GM23338 (cell line): ENCODE measurements around the gene VPREB3. TPM values are rescaled to one million over a fixed set of nuclear protein-coding genes. Genes with fewer than 3 reads are reported as not detected.

Experiments used
- ATAC-seq: fragments of 200-7000 bp; cut with Tn5 transposase; 3 replicates; pipeline ENCODE4 v1.9.1; 2020
- DNase-seq: peaks from one replicate; pipeline ENCODE4 v3.0.0-alpha.2; 2015; ENCODE audit warnings: low spot score
- H2AFZ ChIP-seq: fragments of 200-600 bp; sonication (generic); 2 replicates; pipeline ENCODE4 v1.8.0; 2016; ENCODE audit warnings: antibody characterized with exemption, mild to moderate bottlenecking, moderate library complexity
- H3F3A ChIP-seq: fragments of 200-600 bp; sonication (generic); replicated peaks from 2 replicates; pipeline ENCODE4 v1.8.0; 2017; ENCODE audit warnings: antibody characterized with exemption, mixed run types, low read depth
- H3K27ac ChIP-seq: fragments of 200-600 bp; sonication (generic); 2 replicates; pipeline ENCODE4 v1.6.1; 2016; ENCODE audit warnings: low read depth
- H3K27me3 ChIP-seq: fragments of 200-600 bp; sonication (generic); 2 replicates; pipeline ENCODE4 v1.8.0; 2016; ENCODE audit warnings: mild to moderate bottlenecking, mixed run types, moderate library complexity; ENCODE audit not compliant: insufficient read depth
- H3K36me3 ChIP-seq: fragments of 200-600 bp; sonication (generic); 2 replicates; pipeline ENCODE4 v1.8.0; 2016; ENCODE audit warnings: mild to moderate bottlenecking; ENCODE audit not compliant: insufficient read depth
- H3K4me1 ChIP-seq: fragments of 200-600 bp; sonication (generic); 2 replicates; pipeline ENCODE4 v1.8.0; 2016; ENCODE audit warnings: mild to moderate bottlenecking, moderate library complexity; ENCODE audit not compliant: insufficient read depth
- H3K4me2 ChIP-seq: fragments of 200-600 bp; sonication (generic); 2 replicates; pipeline ENCODE4 v1.7.1; 2017; ENCODE audit warnings: mixed run types
- H3K4me3 ChIP-seq: fragments of 200-600 bp; sonication (generic); 2 replicates; pipeline ENCODE4 v1.6.1; 2016; ENCODE audit warnings: mixed run types
- H3K79me2 ChIP-seq: fragments of 200-600 bp; sonication (generic); replicated peaks from 2 replicates; pipeline ENCODE4 v1.8.0; 2017; ENCODE audit warnings: mild to moderate bottlenecking; ENCODE audit not compliant: insufficient read depth
- H3K9me2 ChIP-seq: fragments of 200-600 bp; sonication (generic); 2 replicates; pipeline ENCODE4 v1.8.0; 2017; ENCODE audit not compliant: insufficient read depth
- H4K20me1 ChIP-seq: fragments of 200-600 bp; sonication (generic); replicated peaks from 2 replicates; pipeline ENCODE4 v1.8.0; 2017; ENCODE audit warnings: mild to moderate bottlenecking; ENCODE audit not compliant: insufficient read depth
- H3K27ac Mint-ChIP-seq: 2 replicates; pipeline ENCODE4 v1.8.0; 2020; ENCODE audit warnings: inconsistent platforms, mild to moderate bottlenecking, moderate library complexity, mixed read lengths
- H3K27me3 Mint-ChIP-seq: 3 replicates; pipeline ENCODE4 v1.8.0; 2022; ENCODE audit warnings: low read depth, mild to moderate bottlenecking, moderate library complexity, mixed read lengths, inconsistent platforms; ENCODE audit not compliant: insufficient read depth, poor library complexity
- H3K36me3 Mint-ChIP-seq: 3 replicates; pipeline ENCODE4 v1.8.0; 2021; ENCODE audit warnings: low read depth, mild to moderate bottlenecking, inconsistent platforms, moderate library complexity, mixed read lengths
- H3K4me1 Mint-ChIP-seq: 3 replicates; pipeline ENCODE4 v1.8.0; 2020; ENCODE audit warnings: mild to moderate bottlenecking, inconsistent platforms, mixed read lengths
- H3K4me3 Mint-ChIP-seq: 3 replicates; pipeline ENCODE4 v1.8.0; 2021; ENCODE audit warnings: moderate library complexity, mild to moderate bottlenecking, inconsistent platforms, mixed read lengths
- H3K9me3 Mint-ChIP-seq: 3 replicates; pipeline ENCODE4 v1.8.0; 2020; ENCODE audit warnings: moderate library complexity, mild to moderate bottlenecking, inconsistent platforms, mixed read lengths
- CREB1 ChIP-seq: fragments of 250-450 bp; sonication (Bioruptor Pico); IDR thresholded peaks from 2 replicates; pipeline ENCODE4 v1.5.0; 2020; ENCODE audit warnings: low read depth, mild to moderate bottlenecking, moderate library complexity
- EZH2 ChIP-seq: fragments of 200-600 bp; sonication (generic); IDR thresholded peaks from one replicate; pipeline ENCODE4 v1.8.0; 2017; ENCODE audit warnings: antibody characterized with exemption, mild to moderate bottlenecking, low read depth; ENCODE audit not compliant: unreplicated experiment
- EZH2phosphoT487 ChIP-seq: fragments of 200-600 bp; sonication (generic); IDR thresholded peaks from one replicate; pipeline ENCODE4 v1.8.1; 2018; ENCODE audit warnings: antibody characterized with exemption; ENCODE audit not compliant: unreplicated experiment
- JUNB ChIP-seq: IDR thresholded peaks from one replicate; pipeline ENCODE4 v1.6.1; 2016; ENCODE audit warnings: antibody characterized with exemption; ENCODE audit not compliant: unreplicated experiment
- NANOG ChIP-seq: IDR thresholded peaks from 2 replicates; pipeline ENCODE4 v1.6.1; 2016; ENCODE audit warnings: antibody characterized with exemption, borderline replicate concordance
- STAT1 ChIP-seq: IDR thresholded peaks from one replicate; pipeline ENCODE4 v1.6.1; 2016; ENCODE audit warnings: antibody characterized with exemption; ENCODE audit not compliant: unreplicated experiment
- ZNF114 ChIP-seq: fragments of 250-450 bp; sonication (Bioruptor Pico); IDR thresholded peaks from 2 replicates; pipeline ENCODE4 v1.5.0; 2020; ENCODE audit warnings: mild to moderate bottlenecking, moderate library complexity
- ZNF331 ChIP-seq: fragments of 250-450 bp; sonication (Bioruptor Pico); IDR thresholded peaks from 2 replicates; pipeline ENCODE4 v1.5.0; 2020; ENCODE audit warnings: low read depth, mild to moderate bottlenecking, moderate library complexity
- polyA plus RNA-seq: library from polyadenylated mRNA; unstranded; fragments of >200 nt; fragmentation: Nextera tagmentation; extraction: Ambion mirVana; gene quantifications from 2 replicates; pipeline ENCODE4 v1.2.1, GENCODE V29; 2016
- total RNA-seq: library from RNA; depleted of rRNA; stranded (reverse); fragments of >200 nt; shearing (Covaris generic); gene quantifications from 2 replicates; pipeline ENCODE4 v1.2.3, GENCODE V29; 2014
- TF ChIP-seq, protein P1 (sequence below), 2 experiments: fragments of 200-600 bp in 1 of 2; sonication (generic) in 1 of 2; conservative IDR thresholded peaks; 2 replicates each; pipeline versions ENCODE4 v1.5.1 to v1.6.1; 2016 to 2017; ENCODE audit warnings: antibody characterized with exemption in 2 of 2, low read depth in 2 of 2, mild to moderate bottlenecking in 2 of 2, moderate library complexity in 1 of 2
- TF ChIP-seq, protein P2 (sequence below): IDR thresholded peaks from one replicate; pipeline ENCODE4 v1.6.1; 2018; ENCODE audit warnings: antibody characterized with exemption; ENCODE audit not compliant: unreplicated experiment

The VPREB3 gene
- total and polyA plus RNA-seq, 2 experiments from 2014 or later, result 1.1 TPM; not detected in 1

DNA sequence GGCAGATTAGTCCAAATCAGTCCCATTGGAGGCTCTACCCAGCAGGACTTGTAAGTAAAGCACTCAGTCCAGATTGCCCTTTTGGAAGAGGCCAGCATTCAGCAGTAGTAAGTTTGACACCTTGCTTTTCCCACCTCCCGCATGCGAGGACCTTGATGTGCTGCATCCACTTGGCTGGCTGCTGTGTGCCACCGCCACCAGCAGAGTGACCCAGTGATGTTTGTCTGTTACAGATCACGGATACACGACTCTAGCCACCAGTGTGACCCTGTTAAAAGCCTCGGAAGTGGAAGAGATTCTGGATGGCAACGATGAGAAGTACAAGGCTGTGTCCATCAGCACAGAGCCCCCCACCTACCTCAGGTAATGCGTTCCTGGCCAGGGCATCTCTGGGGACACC is 39.1 kb upstream of the VPREB3 start (continued):
- TF ChIP-seq, protein P1, sequence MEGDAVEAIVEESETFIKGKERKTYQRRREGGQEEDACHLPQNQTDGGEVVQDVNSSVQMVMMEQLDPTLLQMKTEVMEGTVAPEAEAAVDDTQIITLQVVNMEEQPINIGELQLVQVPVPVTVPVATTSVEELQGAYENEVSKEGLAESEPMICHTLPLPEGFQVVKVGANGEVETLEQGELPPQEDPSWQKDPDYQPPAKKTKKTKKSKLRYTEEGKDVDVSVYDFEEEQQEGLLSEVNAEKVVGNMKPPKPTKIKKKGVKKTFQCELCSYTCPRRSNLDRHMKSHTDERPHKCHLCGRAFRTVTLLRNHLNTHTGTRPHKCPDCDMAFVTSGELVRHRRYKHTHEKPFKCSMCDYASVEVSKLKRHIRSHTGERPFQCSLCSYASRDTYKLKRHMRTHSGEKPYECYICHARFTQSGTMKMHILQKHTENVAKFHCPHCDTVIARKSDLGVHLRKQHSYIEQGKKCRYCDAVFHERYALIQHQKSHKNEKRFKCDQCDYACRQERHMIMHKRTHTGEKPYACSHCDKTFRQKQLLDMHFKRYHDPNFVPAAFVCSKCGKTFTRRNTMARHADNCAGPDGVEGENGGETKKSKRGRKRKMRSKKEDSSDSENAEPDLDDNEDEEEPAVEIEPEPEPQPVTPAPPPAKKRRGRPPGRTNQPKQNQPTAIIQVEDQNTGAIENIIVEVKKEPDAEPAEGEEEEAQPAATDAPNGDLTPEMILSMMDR (conservative IDR thresholded peaks at IDR 0.05; ENCODE audit: low read depth in 2 of 2), result no peak
- no peak for TF ChIP-seq ZNF114 (CRISPR knock-in tag)
- TF ChIP-seq CREB1 (CRISPR knock-in tag), result no peak
- TF ChIP-seq JUNB, result no peak
- TF ChIP-seq ZNF331 (CRISPR knock-in tag), result no peak

DNA sequence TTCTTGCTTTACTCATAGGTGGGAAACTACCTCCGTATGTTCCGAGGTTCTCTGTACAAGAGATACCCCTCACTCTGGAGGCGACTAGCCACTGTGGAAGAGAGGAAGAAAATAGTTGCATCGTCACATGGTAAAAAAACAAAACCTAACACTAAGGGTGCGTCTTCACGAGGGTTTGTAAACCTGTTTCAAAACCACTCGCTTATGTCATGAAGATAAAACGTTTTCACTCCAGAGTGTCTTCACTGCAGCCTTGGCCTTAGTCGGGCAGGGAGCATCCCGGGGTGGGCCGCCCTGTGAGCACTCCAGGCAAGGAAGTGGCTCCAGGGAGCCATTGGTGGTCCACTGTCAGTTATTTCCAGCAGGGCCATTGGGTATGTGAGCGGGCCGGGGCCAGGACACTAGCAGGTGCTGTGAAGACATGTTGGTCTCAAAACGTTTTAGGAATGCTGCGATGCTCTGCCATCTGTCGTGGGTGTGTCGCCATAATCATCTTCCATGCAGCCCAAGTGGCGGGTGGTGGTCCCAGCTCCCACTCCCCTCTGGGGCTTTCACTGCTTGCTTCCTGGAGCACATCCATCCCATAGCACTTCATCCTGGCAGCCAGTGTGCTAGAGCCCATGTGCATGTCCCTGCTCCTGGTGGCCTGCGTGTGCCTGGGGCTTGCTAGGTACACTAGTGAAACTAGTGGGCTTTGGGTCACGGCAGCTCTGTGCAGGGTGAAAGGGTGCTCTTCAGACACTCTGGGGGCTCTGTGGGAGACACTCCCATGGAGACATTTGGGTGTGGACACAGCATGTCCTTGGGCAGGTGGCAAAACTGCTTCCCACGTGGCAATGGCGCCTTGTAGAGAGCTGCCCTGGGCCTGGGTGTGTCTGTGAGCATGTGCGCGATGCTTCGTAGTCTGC is 37.8 kb upstream of the VPREB3 start:
- no peak for ATAC-seq
- peaks cover 6% of the 10 kb centered on the region for H3K27me3 Mint-ChIP-seq
- peaks cover 26% of the 10 kb centered on the region for H3K36me3 ChIP-seq
- TF ChIP-seq STAT1, result no peak
- TF ChIP-seq, protein P1 (conservative IDR thresholded peaks at IDR 0.05; ENCODE audit: low read depth in 2 of 2), result no peak
- TF ChIP-seq, protein P2, sequence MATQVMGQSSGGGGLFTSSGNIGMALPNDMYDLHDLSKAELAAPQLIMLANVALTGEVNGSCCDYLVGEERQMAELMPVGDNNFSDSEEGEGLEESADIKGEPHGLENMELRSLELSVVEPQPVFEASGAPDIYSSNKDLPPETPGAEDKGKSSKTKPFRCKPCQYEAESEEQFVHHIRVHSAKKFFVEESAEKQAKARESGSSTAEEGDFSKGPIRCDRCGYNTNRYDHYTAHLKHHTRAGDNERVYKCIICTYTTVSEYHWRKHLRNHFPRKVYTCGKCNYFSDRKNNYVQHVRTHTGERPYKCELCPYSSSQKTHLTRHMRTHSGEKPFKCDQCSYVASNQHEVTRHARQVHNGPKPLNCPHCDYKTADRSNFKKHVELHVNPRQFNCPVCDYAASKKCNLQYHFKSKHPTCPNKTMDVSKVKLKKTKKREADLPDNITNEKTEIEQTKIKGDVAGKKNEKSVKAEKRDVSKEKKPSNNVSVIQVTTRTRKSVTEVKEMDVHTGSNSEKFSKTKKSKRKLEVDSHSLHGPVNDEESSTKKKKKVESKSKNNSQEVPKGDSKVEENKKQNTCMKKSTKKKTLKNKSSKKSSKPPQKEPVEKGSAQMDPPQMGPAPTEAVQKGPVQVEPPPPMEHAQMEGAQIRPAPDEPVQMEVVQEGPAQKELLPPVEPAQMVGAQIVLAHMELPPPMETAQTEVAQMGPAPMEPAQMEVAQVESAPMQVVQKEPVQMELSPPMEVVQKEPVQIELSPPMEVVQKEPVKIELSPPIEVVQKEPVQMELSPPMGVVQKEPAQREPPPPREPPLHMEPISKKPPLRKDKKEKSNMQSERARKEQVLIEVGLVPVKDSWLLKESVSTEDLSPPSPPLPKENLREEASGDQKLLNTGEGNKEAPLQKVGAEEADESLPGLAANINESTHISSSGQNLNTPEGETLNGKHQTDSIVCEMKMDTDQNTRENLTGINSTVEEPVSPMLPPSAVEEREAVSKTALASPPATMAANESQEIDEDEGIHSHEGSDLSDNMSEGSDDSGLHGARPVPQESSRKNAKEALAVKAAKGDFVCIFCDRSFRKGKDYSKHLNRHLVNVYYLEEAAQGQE, result no peak
- no peak for TF ChIP-seq EZH2
- no peak for TF ChIP-seq NANOG
- TF ChIP-seq EZH2phosphoT487, result no peak

More for the DNA sequence above, 37.8 kb upstream of the VPREB3 start:
- Histone ChIP-seq H3F3A (0 out of 2 replicates have a peak, but pooled peaks cover 16% of the 10 kb centered on the region), H3K4me2 (no peak overlapping the region), H2AFZ (no peak overlapping the region), H3K79me2 (peaks cover 64% of the 10 kb centered on the region), H3K27ac (0 out of 2 replicates have a peak overlapping the region, but pooled peaks have one; percentile 14), H4K20me1 (peaks cover 34% of the 10 kb centered on the region), H3K4me1 (peaks cover 21% of the 10 kb centered on the region), H3K27me3 (no peaks in the 10 kb centered on the region), H3K9me2 (no peaks in the 10 kb centered on the region), H3K4me3 (no peak overlapping the region)
- peaks cover 19% of the 10 kb centered on the region for H3K4me1 Mint-ChIP-seq
- DNase-seq, result no peak
- H3K27ac Mint-ChIP-seq, result no peak overlapping the region
- no peak overlapping the region for H3K4me3 Mint-ChIP-seq
- H3K36me3 Mint-ChIP-seq, result peaks cover 58% of the 10 kb centered on the region
- H3K9me3 Mint-ChIP-seq, result no peaks in the 10 kb centered on the region
